GM19463 (cell line): Measurements from ENCODE around the gene NARS2.
A peak's percentile ranks its signal among the peaks of the same experiment; 100 is the strongest.

Experiments
- ATAC-seq: cut with Tn5 transposase; IDR thresholded peaks from one replicate; pipeline ENCODE4 v1.9.1; 2021; ENCODE audit warnings: mild to moderate bottlenecking, moderate library complexity; ENCODE audit not compliant: unreplicated experiment

Gene NARS2

GRCh38 chr11:78417175-78417887 is 157.3 kb downstream of the NARS2 start, which contains the start of gene GAB2:
Gene GAB2, minus strand, starts transcription at chr11:78417820. Its CDS starts 100 bp downstream, at chr11:78417720.
- no peak for ATAC-seq

- peak; percentile 41 for ATAC-seq
Observed at GRCh38 chr11:78416285-78417174, 158.1 kb downstream of the NARS2 start.

GRCh38 chr11:78415338-78415737 is 159.3 kb downstream of the NARS2 start:
- ATAC-seq = no peak

- no peak for ATAC-seq
Observed at GRCh38 chr11:78414321-78415051, 160.2 kb downstream of the NARS2 start.

- ATAC-seq = no peak
Observed at GRCh38 chr11:78408619-78409018, 166.0 kb downstream of the NARS2 start.

GRCh38 chr11:78406568-78407196 is 168.0 kb downstream of the NARS2 start:
- no peak for ATAC-seq

GRCh38 chr11:78405805-78406204 is 168.9 kb downstream of the NARS2 start:
- no peak for ATAC-seq

- no peak for ATAC-seq
Observed at GRCh38 chr11:78403781-78404180, 170.9 kb downstream of the NARS2 start.

- ATAC-seq = no peak
Observed at GRCh38 chr11:78402847-78403246, 171.8 kb downstream of the NARS2 start.

GRCh38 chr11:78400702-78401101 is 174.0 kb downstream of the NARS2 start:
- no peak for ATAC-seq

GRCh38 chr11:78400116-78400515 is 174.5 kb downstream of the NARS2 start:
- ATAC-seq = no peak

GRCh38 chr11:78399136-78399535 is 175.5 kb downstream of the NARS2 start:
- ATAC-seq = no peak

- ATAC-seq = no peak
Observed at GRCh38 chr11:78398715-78399114, 175.9 kb downstream of the NARS2 start.

- ATAC-seq = peak; percentile 95
Observed at GRCh38 chr11:78397398-78397797, 177.3 kb downstream of the NARS2 start.

GRCh38 chr11:78395597-78395996 is 179.1 kb downstream of the NARS2 start:
- no peak for ATAC-seq

GRCh38 chr11:78392854-78393253 is 181.8 kb downstream of the NARS2 start:
- ATAC-seq = no peak

- no peak for ATAC-seq
Observed at GRCh38 chr11:78391424-78391823, 183.2 kb downstream of the NARS2 start.

- ATAC-seq = no peak
Observed at GRCh38 chr11:78390809-78391208, 183.9 kb downstream of the NARS2 start.

GRCh38 chr11:78386215-78386941 is 188.3 kb downstream of the NARS2 start:
- no peak for ATAC-seq
